ENCODE data around the gene FAM98A.
A peak's percentile ranks its signal among the peaks of the same experiment; 100 is the strongest.

FAM98A gene

DNA sequence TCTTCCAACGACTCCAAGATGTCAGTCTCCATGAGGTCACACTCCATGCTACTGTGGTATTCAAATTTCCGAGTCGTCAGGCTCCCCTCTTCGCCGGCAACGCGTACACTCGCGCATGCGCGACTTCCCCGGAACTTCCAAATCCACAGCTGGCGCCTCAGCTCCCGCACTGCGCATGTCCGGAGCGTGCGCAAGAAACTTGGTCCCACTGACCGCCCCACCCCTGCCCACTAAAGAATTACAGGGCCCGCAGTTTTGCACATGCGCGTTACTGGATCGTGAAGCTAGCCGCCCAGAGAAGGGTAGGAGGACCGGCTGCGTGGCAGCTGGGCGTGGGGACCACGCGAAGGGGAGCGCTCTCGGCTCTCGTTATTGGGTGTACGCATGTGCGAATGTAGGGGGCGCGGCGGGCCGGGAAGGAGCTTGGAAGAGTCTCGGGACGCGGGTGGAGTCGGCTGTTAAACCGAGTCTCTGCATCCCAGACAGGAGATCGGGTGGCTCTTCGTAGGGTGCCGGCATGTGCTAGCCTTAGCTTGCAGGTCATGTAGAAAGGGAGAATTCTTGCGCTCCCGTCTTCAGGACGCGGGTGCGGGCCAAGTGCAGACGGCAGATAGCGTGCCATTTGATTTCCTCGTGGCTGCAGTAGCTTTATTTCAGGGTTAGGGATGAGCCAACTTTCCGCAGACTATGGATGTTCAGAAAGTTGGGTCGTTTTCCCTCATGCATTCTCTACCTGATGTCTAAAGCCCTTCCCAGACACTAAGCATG is at the start of gene FAM98A:
TSS of gene FAM98A (minus strand) at position 125 of the 768 bp plus-strand sequence. CDS start at position 47, 78 bp downstream.
- peak within 1 kb of the TSS; percentile 60 to 96 (median 91) for H3K27ac Mint-ChIP-seq
- peaks cover 29% of the 10 kb centered on the region for H3K4me1 Mint-ChIP-seq
- peak within 1 kb of the TSS; percentile 88 to 90 (median 90) for H3K4me3 Mint-ChIP-seq
- TF ChIP-seq, protein P1, sequence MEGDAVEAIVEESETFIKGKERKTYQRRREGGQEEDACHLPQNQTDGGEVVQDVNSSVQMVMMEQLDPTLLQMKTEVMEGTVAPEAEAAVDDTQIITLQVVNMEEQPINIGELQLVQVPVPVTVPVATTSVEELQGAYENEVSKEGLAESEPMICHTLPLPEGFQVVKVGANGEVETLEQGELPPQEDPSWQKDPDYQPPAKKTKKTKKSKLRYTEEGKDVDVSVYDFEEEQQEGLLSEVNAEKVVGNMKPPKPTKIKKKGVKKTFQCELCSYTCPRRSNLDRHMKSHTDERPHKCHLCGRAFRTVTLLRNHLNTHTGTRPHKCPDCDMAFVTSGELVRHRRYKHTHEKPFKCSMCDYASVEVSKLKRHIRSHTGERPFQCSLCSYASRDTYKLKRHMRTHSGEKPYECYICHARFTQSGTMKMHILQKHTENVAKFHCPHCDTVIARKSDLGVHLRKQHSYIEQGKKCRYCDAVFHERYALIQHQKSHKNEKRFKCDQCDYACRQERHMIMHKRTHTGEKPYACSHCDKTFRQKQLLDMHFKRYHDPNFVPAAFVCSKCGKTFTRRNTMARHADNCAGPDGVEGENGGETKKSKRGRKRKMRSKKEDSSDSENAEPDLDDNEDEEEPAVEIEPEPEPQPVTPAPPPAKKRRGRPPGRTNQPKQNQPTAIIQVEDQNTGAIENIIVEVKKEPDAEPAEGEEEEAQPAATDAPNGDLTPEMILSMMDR (IDR thresholded peaks at IDR 0.05; ENCODE audit: unreplicated experiment in 3 of 3): peak in 1 of 3 experiments; percentile 10
- peaks cover 7% of the 10 kb centered on the region for H3K36me3 Mint-ChIP-seq (ENCODE audit: low read depth)
- H3K9me3 Mint-ChIP-seq: no peaks in the 10 kb centered on the region
- H3K27me3 Mint-ChIP-seq (ENCODE audit: low read depth): no peaks in the 10 kb centered on the region

DNA sequence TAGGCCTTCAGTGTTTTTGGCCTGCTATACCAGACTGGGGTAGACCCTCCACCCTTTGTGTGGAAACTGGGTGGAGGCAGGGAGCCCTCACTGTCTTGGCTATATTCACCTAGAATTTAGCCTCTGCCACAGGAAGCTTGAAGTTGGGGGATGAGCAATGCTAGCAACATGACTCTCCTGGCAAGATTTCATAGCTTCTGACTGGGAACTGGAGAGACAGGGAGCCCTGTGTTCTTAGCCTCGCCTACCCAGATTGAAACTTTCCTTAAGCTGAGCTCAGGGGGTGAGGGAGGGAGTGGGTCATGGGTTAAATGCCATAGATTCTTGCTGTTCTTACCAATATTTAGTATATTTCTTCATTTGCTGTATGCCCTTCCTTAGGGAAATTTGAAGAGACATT is 46.8 kb upstream of the FAM98A start:
- TF ChIP-seq, protein P1 (IDR thresholded peaks at IDR 0.05; ENCODE audit: unreplicated experiment in 3 of 3): no peak
- Mint-ChIP-seq H3K9me3 (peaks cover 5% of the 10 kb centered on the region), H3K27me3 (ENCODE audit: low read depth) (no peaks in the 10 kb centered on the region), H3K36me3 (ENCODE audit: low read depth) (no peaks in the 10 kb centered on the region), H3K4me1 (no peaks in the 10 kb centered on the region), H3K4me3 (no peak overlapping the region), H3K27ac (no peak overlapping the region)

DNA sequence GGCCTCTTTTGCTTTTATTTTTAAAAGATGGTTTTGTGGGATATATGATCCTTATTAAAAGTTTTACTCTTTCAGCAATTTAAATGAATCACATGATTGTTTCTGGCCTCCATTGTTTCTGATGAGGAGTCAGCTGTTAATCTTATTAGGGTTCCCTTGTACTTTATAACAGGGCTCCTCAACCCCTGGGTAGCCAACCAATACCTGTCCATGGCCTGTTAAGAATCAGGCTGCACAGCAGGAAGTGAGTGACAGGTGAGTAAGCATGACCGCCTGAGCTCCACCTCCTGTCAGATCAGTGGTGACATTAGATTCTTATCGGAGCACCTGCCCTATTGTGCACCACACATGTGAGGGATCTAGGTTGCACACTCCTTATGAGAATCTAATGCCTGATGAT is 45.1 kb upstream of the FAM98A start:
- Mint-ChIP-seq H3K27ac (no peak overlapping the region), H3K36me3 (ENCODE audit: low read depth) (no peaks in the 10 kb centered on the region), H3K4me3 (no peak overlapping the region), H3K27me3 (ENCODE audit: low read depth) (no peaks in the 10 kb centered on the region), H3K4me1 (no peaks in the 10 kb centered on the region), H3K9me3 (peaks cover 5% of the 10 kb centered on the region)
- TF ChIP-seq, protein P1 (IDR thresholded peaks at IDR 0.05; ENCODE audit: unreplicated experiment in 3 of 3): no peak

DNA sequence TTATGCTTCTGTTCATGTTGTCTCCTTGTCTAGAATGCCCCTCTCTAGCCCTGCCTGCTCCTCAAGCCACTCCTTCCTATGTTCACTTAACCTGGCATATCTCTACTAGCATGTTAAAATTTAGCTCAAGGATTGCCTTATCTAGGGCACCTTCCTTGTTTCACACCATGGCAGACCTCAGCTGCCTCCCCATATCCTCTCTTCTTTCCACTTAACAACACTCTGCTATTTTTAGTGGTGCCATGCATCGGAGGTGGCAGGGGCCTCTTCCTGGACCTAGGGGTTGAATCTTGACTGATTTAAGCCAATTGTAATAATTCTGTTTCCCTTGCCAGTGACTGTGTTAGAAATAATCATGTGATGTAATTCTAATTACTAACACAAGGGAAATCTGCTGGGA is 36.9 kb upstream of the FAM98A start:
- H3K27me3 Mint-ChIP-seq (ENCODE audit: low read depth): peaks cover 3% of the 10 kb centered on the region
- no peak overlapping the region for H3K4me3 Mint-ChIP-seq
- TF ChIP-seq, protein P1 (IDR thresholded peaks at IDR 0.05; ENCODE audit: unreplicated experiment in 3 of 3): no peak
- no peaks in the 10 kb centered on the region for H3K9me3 Mint-ChIP-seq
- H3K4me1 Mint-ChIP-seq: no peaks in the 10 kb centered on the region
- H3K36me3 Mint-ChIP-seq (ENCODE audit: low read depth): no peaks in the 10 kb centered on the region
- no peak overlapping the region for H3K27ac Mint-ChIP-seq

DNA sequence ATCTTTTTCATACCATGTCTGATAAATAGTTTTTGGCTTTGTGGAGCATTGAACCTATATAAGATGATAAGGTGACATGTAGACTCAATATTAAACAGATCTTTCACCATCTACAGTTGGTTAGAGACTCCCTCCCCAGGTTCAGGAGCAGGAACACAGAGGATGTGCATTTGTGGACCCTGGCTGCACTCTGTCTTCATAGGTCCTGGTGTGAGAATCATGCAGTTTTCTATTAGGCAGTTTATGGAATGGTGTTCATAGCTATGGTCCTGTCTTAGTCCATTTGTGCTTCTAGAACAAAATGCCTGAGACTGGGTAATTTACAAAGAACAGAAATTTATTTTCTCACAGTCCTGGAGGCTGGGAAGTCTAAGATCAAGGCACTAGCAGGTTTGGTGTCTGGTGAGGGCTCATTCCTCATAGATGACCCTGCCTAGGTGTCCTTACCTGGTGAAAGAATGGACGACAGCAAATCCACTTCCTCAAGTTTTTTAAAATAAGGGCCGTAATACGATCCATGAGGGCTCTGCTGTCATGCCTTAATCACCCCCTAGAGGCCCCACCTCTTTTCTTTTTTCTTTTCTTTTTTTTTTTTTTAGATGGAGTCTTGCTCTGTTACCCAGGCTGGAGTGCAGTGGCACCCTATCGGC is 35.3 kb upstream of the FAM98A start:
- TF ChIP-seq, protein P1 (IDR thresholded peaks at IDR 0.05; ENCODE audit: unreplicated experiment in 3 of 3): no peak
- no peaks in the 10 kb centered on the region for H3K9me3 Mint-ChIP-seq
- H3K4me1 Mint-ChIP-seq: no peaks in the 10 kb centered on the region
- no peaks in the 10 kb centered on the region for H3K36me3 Mint-ChIP-seq (ENCODE audit: low read depth)
- H3K4me3 Mint-ChIP-seq: no peak overlapping the region
- no peak overlapping the region for H3K27ac Mint-ChIP-seq
- peaks cover 3% of the 10 kb centered on the region for H3K27me3 Mint-ChIP-seq (ENCODE audit: low read depth)
